Hepatocyte (in vitro differentiated cells): ENCODE measurements around the gene MARCKSL1. TPM values are rescaled to one million over a fixed set of nuclear protein-coding genes. Genes with fewer than 3 reads are reported as not detected.

Source experiments
- DNase-seq: peaks from one replicate; pipeline ENCODE4 v3.0.0-alpha.2; 2016; ENCODE audit warnings: low spot score
- H2AFZ ChIP-seq: fragments of 200-600 bp; sonication (generic); 2 replicates; pipeline ENCODE4 v1.6.0; 2016; ENCODE audit warnings: antibody characterized with exemption, mild to moderate bottlenecking
- H3K27ac ChIP-seq: fragments of 200-600 bp; sonication (generic); 2 replicates; pipeline ENCODE4 v1.5.1; 2016; ENCODE audit warnings: mild to moderate bottlenecking
- H3K27me3 ChIP-seq: fragments of 200-600 bp; sonication (generic); 2 replicates; pipeline ENCODE4 v1.6.1; 2016
- H3K36me3 ChIP-seq: fragments of 200-600 bp; sonication (generic); replicated peaks from 2 replicates; pipeline ENCODE4 v1.5.1; 2016; ENCODE audit warnings: low read depth; ENCODE audit not compliant: insufficient read depth
- H3K4me1 ChIP-seq: fragments of 200-600 bp; sonication (generic); 2 replicates; pipeline ENCODE4 v1.5.1; 2016; ENCODE audit warnings: mild to moderate bottlenecking, moderate library complexity; ENCODE audit not compliant: insufficient read depth
- H3K4me2 ChIP-seq: fragments of 200-600 bp; sonication (generic); 2 replicates; pipeline ENCODE4 v1.6.0; 2016
- H3K4me3 ChIP-seq: fragments of 200-600 bp; sonication (generic); 2 replicates; pipeline ENCODE4 v1.5.1; 2016; ENCODE audit warnings: mild to moderate bottlenecking
- H3K79me2 ChIP-seq: fragments of 200-600 bp; sonication (generic); 2 replicates; pipeline ENCODE4 v1.6.0; 2017; ENCODE audit warnings: mild to moderate bottlenecking
- H3K9me2 ChIP-seq: fragments of 200-600 bp; sonication (generic); replicated peaks from 2 replicates; pipeline ENCODE4 v1.6.0; 2017; ENCODE audit warnings: mild to moderate bottlenecking; ENCODE audit not compliant: insufficient read depth
- H3K9me3 ChIP-seq: fragments of 200-600 bp; sonication (generic); 2 replicates; pipeline ENCODE4 v1.5.1; 2016; ENCODE audit warnings: low read depth, mild to moderate bottlenecking
- H4K20me1 ChIP-seq: fragments of 200-600 bp; sonication (generic); 2 replicates; pipeline ENCODE4 v1.6.0; 2016; ENCODE audit warnings: mild to moderate bottlenecking; ENCODE audit not compliant: insufficient read depth, poor library complexity, severe bottlenecking
- CTCF ChIP-seq: fragments of 200-600 bp; sonication (generic); IDR thresholded peaks from 2 replicates; pipeline ENCODE4 v1.5.1; 2016; ENCODE audit warnings: antibody characterized with exemption, mild to moderate bottlenecking; ENCODE audit not compliant: poor library complexity
- EZH2 ChIP-seq: fragments of 200-600 bp; sonication (generic); IDR thresholded peaks from 2 replicates; pipeline ENCODE4 v1.6.1; 2016; ENCODE audit warnings: antibody characterized with exemption, mild to moderate bottlenecking, borderline replicate concordance
- EZH2phosphoT487 ChIP-seq: fragments of 200-600 bp; sonication (generic); IDR thresholded peaks from one replicate; pipeline ENCODE4 v1.6.1; 2018; ENCODE audit warnings: antibody characterized with exemption, mild to moderate bottlenecking, low read depth, moderate library complexity; ENCODE audit not compliant: unreplicated experiment, severe bottlenecking
- WGBS: methylation state at CpG from one replicate; pipeline ENCODE4 v1.1.6; 2016; ENCODE audit warnings: low lambda C conversion rate; ENCODE audit errors: missing lambda C conversion rate; 5-methylcytosine and 5-hydroxymethylcytosine counted together
- polyA plus RNA-seq: library from polyadenylated mRNA; unstranded; fragments of >200 nt; fragmentation: Nextera tagmentation; extraction: Ambion mirVana; gene quantifications from 2 replicates; pipeline ENCODE4 v1.2.1, GENCODE V29; 2016
- total RNA-seq: library from RNA; depleted of rRNA; stranded (reverse); fragments of >200 nt; gene quantifications from 2 replicates; pipeline ENCODE4 v1.2.3, GENCODE V29; 2014

MARCKSL1 gene
- total and polyA plus RNA-seq, 2 experiments from 2014 or later, result 143 to 358 TPM

DNA sequence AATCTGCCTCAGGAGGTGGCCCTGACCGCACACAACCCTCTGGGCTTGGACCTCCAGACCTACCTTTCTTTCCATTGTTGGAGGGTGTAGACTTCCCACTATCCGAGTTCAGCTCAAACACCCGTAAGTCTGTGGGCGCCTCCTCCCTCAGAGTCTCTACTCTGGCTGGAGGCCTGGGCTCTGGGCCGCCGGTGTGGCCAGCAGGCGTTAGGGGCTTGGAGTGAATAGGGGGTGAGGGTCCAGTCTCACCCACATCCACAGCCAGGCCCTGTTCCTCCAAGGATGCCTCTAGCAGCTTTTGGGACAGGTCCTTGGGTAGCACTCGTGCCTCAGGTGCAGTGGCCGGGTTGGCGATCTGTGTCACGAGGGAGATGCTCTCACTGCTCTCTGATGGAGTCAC, 40.2 kb upstream of the MARCKSL1 start:
- Histone ChIP-seq H3K36me3 (no peaks in the 10 kb centered on the region), H3K4me3 (no peak overlapping the region), H3K9me2 (no peaks in the 10 kb centered on the region), H3K4me2 (no peak overlapping the region), H3K79me2 (no peaks in the 10 kb centered on the region), H4K20me1 (no peaks in the 10 kb centered on the region), H2AFZ (no peak overlapping the region), H3K4me1 (no peaks in the 10 kb centered on the region), H3K27me3 (no peaks in the 10 kb centered on the region), H3K27ac (no peak overlapping the region), H3K9me3 (no peaks in the 10 kb centered on the region)
- no peak for TF ChIP-seq EZH2phosphoT487
- TF ChIP-seq CTCF, result no peak
- TF ChIP-seq EZH2, result no peak
- DNase-seq, result no peak
- WGBS, result 98% methylated on average over 11 of the region's 11 CpGs

GRCh38 chr1:32373996-32374592, 38.1 kb upstream of the MARCKSL1 start:
- DNase-seq, result no peak
- Histone ChIP-seq H3K4me3 (no peak overlapping the region), H2AFZ (no peak overlapping the region), H3K9me3 (no peaks in the 10 kb centered on the region), H3K4me2 (no peak overlapping the region), H3K79me2 (no peaks in the 10 kb centered on the region), H3K9me2 (no peaks in the 10 kb centered on the region), H3K36me3 (no peaks in the 10 kb centered on the region), H3K4me1 (no peaks in the 10 kb centered on the region), H4K20me1 (no peaks in the 10 kb centered on the region), H3K27ac (no peak overlapping the region), H3K27me3 (no peaks in the 10 kb centered on the region)
- 76% methylated on average over 1 of the region's 1 CpG for WGBS
- TF ChIP-seq EZH2 (no peak), EZH2phosphoT487 (no peak), CTCF (no peak)

- no peaks in the 10 kb centered on the region for H3K36me3 ChIP-seq
Observed at GRCh38 chr1:32372149-32372756, 36.2 kb upstream of the MARCKSL1 start.

GRCh38 chr1:32367912-32368635, 32.0 kb upstream of the MARCKSL1 start:
- H2AFZ ChIP-seq, result no peak overlapping the region
- H3K27ac ChIP-seq, result no peak overlapping the region
- H3K9me3 ChIP-seq, result no peaks in the 10 kb centered on the region
- TF ChIP-seq CTCF (no peak), EZH2 (no peak), EZH2phosphoT487 (no peak)
- H3K27me3 ChIP-seq, result no peaks in the 10 kb centered on the region
- 97% methylated on average over 7 of the region's 7 CpGs for WGBS
- H3K4me1 ChIP-seq, result no peaks in the 10 kb centered on the region
- no peaks in the 10 kb centered on the region for H3K36me3 ChIP-seq
- no peaks in the 10 kb centered on the region for H3K9me2 ChIP-seq
- H4K20me1 ChIP-seq, result no peaks in the 10 kb centered on the region
- H3K4me2 ChIP-seq, result no peak overlapping the region
- no peak overlapping the region for H3K4me3 ChIP-seq
- DNase-seq, result no peak
- no peaks in the 10 kb centered on the region for H3K79me2 ChIP-seq

More at GRCh38 chr1:32372149-32372756, 36.2 kb upstream of the MARCKSL1 start:
- Histone ChIP-seq H3K4me1 (no peaks in the 10 kb centered on the region), H3K4me2 (no peak overlapping the region), H3K9me3 (no peaks in the 10 kb centered on the region), H3K27ac (no peak overlapping the region), H3K4me3 (no peak overlapping the region), H2AFZ (no peak overlapping the region), H4K20me1 (no peaks in the 10 kb centered on the region), H3K27me3 (no peaks in the 10 kb centered on the region), H3K79me2 (no peaks in the 10 kb centered on the region), H3K9me2 (no peaks in the 10 kb centered on the region)
- WGBS, result 90% methylated on average over 5 of the region's 5 CpGs
- DNase-seq, result no peak
- TF ChIP-seq EZH2phosphoT487, result no peak
